ENCODE data around the gene NBEAL2.

DNA sequence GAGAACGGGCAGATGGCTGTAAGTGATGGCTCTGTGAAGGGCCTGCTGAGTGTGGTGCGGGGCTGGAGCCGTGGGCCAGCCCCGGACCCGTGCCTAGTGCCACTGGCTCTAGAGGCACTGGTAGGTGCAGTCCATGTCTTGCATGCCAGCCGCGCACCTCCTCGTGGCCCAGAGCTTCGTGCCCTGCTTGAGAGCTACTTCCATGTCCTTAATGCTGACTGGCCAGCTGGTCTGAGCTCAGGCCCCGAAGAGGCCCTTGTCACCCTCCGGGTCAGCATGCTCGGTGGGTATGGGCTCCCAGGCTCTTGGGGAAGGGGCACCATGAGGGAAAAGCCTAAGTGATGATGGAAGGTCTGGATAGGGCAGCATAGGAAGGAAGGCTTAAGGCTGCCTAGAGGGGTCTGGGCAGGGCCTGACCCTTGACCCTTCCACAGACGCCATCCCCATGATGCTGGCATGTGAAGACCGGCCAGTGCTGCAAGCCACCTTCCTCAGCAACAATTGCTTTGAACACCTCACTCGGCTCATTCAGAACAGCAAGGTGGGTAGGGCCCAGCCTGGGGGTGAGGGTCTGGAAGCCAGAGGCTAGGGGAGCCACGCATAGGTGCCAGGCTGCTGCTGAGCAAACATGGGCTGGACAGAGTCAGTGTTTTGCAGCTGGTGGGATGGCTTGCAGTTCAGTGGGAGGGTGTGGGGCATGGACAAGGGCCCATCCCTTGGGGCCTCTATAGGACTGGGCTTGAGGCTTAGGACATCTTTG is 12.1 kb downstream of the NBEAL2 start:
- TF ChIP-seq, protein P1, sequence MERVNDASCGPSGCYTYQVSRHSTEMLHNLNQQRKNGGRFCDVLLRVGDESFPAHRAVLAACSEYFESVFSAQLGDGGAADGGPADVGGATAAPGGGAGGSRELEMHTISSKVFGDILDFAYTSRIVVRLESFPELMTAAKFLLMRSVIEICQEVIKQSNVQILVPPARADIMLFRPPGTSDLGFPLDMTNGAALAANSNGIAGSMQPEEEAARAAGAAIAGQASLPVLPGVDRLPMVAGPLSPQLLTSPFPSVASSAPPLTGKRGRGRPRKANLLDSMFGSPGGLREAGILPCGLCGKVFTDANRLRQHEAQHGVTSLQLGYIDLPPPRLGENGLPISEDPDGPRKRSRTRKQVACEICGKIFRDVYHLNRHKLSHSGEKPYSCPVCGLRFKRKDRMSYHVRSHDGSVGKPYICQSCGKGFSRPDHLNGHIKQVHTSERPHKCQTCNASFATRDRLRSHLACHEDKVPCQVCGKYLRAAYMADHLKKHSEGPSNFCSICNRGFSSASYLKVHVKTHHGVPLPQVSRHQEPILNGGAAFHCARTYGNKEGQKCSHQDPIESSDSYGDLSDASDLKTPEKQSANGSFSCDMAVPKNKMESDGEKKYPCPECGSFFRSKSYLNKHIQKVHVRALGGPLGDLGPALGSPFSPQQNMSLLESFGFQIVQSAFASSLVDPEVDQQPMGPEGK (CRISPR knock-in tag; IDR thresholded peaks at IDR 0.05; ENCODE audit: borderline replicate concordance), result no peak
- no peak for TF ChIP-seq RARB (CRISPR knock-in tag; IDR thresholded peaks at IDR 0.05)
- TF ChIP-seq ARNTL (CRISPR knock-in tag; IDR thresholded peaks at IDR 0.05; ENCODE audit: borderline replicate concordance, low read depth), result no peak
- no peak for TF ChIP-seq ZFP3 (CRISPR knock-in tag; IDR thresholded peaks at IDR 0.05)
